ENCODE results near the gene SPECC1L. TPM values are rescaled to one million over a fixed set of nuclear protein-coding genes. Genes with fewer than 3 reads are reported as not detected.

SPECC1L gene
- total and polyA plus RNA-seq, 4 experiments from 2014 or later, result 4.3 to 62.1 (median 32.0) TPM

GRCh38 chr22:24393848-24394247, 123.2 kb downstream of the SPECC1L start:
- Histone ChIP-seq H3K9me3 (ENCODE audit: control insufficient read depth in 1 of 2, low read length in 2 of 2) (no peaks in the 10 kb centered on the region), H3K27me3 (ENCODE audit: insufficient read depth, low read length) (no peaks in the 10 kb centered on the region), H3K36me3 (ENCODE audit: insufficient read depth, low read length) (peaks cover 7% of the 10 kb centered on the region), H3K4me3 (ENCODE audit: low read length in 2 of 2) (no peak overlapping the region), H3K27ac (ENCODE audit: low read depth, low read length) (no peak overlapping the region), H3K4me1 (ENCODE audit: insufficient read depth, low read length) (no peaks in the 10 kb centered on the region)
- peaks cover 23 to 33% of the 10 kb centered on the region in 2 donors for H3K36me3 Mint-ChIP-seq
- peaks cover 0 to 11% (median 1%) of the 10 kb centered on the region in 4 donors for H3K4me1 Mint-ChIP-seq
- no peak overlapping the region for H3K27ac Mint-ChIP-seq
- ChIA-PET POLR2A (ENCODE audit: partially characterized antibody) (no interaction called here), CTCF (ENCODE audit: partially characterized antibody) (no interaction called here)
- no peak for DNase-seq
- H3K27me3 Mint-ChIP-seq, result no peaks in the 10 kb centered on the region
- H3K9me3 Mint-ChIP-seq, result no peaks in the 10 kb centered on the region
- intact Hi-C loops (cut with micrococcal nuclease), result no loop called here
- H3K4me3 Mint-ChIP-seq, result no peak overlapping the region

GRCh38 chr22:24394254-24394653, 123.6 kb downstream of the SPECC1L start:
- no peaks in the 10 kb centered on the region for H3K9me3 Mint-ChIP-seq
- intact Hi-C loops (cut with micrococcal nuclease), result no loop called here
- H3K27me3 Mint-ChIP-seq, result no peaks in the 10 kb centered on the region
- no peak for DNase-seq
- no peaks in the 10 kb centered on the region for H3K9me3 ChIP-seq (ENCODE audit: control insufficient read depth in 1 of 2, low read length in 2 of 2)
- POLR2A ChIA-PET (ENCODE audit: partially characterized antibody), result no interaction called here
- H3K4me1 ChIP-seq (ENCODE audit: insufficient read depth, low read length), result no peaks in the 10 kb centered on the region
- H3K4me3 ChIP-seq (ENCODE audit: low read length in 2 of 2), result no peak overlapping the region
- H3K36me3 Mint-ChIP-seq, result peaks cover 23 to 34% of the 10 kb centered on the region in 2 donors
- peaks cover 7% of the 10 kb centered on the region for H3K36me3 ChIP-seq (ENCODE audit: insufficient read depth, low read length)
- H3K27me3 ChIP-seq (ENCODE audit: insufficient read depth, low read length), result no peaks in the 10 kb centered on the region
- H3K4me1 Mint-ChIP-seq, result peaks cover 0 to 11% (median 1%) of the 10 kb centered on the region in 4 donors
- no peak overlapping the region for H3K4me3 Mint-ChIP-seq
- CTCF ChIA-PET (ENCODE audit: partially characterized antibody), result no interaction called here
- no peak overlapping the region for H3K27ac ChIP-seq (ENCODE audit: low read depth, low read length)
- no peak overlapping the region for H3K27ac Mint-ChIP-seq

DNA sequence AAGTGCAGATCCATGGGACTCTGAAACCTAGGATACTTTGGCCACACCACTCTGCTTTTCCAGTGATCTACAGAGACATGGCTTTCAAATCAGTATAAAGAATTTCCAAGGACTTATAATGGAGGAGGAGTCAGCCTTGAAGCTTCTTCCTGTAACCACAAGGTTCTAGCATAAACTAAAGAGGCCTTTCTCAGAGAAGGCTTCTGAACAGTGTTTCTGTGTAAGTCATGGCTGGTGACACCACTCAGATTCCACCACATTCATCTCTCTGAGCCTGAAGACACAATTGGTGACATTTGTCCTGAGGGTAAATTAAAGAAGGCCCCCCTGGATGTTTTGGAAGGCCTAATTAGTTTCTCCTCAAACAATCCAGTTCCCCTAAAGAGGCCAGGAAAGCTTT, 127.8 kb downstream of the SPECC1L start:
- Mint-ChIP-seq H3K27ac (peak overlapping the region in 2 of 7 donors; percentile 67 to 72), H3K9me3 (peaks cover 0 to 1% (median 0%) of the 10 kb centered on the region in 8 donors), H3K4me1 (peaks cover 12 to 26% (median 16%) of the 10 kb centered on the region in 4 donors), H3K27me3 (no peaks in the 10 kb centered on the region), H3K4me3 (no peak overlapping the region), H3K36me3 (peaks cover 20 to 34% of the 10 kb centered on the region in 2 donors)
- H3K27ac ChIP-seq (ENCODE audit: low read depth, low read length), result no peak overlapping the region
- no peaks in the 10 kb centered on the region for H3K27me3 ChIP-seq (ENCODE audit: insufficient read depth, low read length)
- CTCF ChIA-PET (ENCODE audit: partially characterized antibody), result no interaction called here
- no peak for DNase-seq
- no peaks in the 10 kb centered on the region for H3K4me1 ChIP-seq (ENCODE audit: insufficient read depth, low read length)
- H3K9me3 ChIP-seq (ENCODE audit: control insufficient read depth in 1 of 2, low read length in 2 of 2), result no peaks in the 10 kb centered on the region
- H3K36me3 ChIP-seq (ENCODE audit: insufficient read depth, low read length), result peaks cover 7% of the 10 kb centered on the region
- POLR2A ChIA-PET (ENCODE audit: partially characterized antibody), result no interaction called here
- no peak overlapping the region for H3K4me3 ChIP-seq (ENCODE audit: low read length in 2 of 2)
- intact Hi-C loops (cut with micrococcal nuclease), result no loop called here

DNA sequence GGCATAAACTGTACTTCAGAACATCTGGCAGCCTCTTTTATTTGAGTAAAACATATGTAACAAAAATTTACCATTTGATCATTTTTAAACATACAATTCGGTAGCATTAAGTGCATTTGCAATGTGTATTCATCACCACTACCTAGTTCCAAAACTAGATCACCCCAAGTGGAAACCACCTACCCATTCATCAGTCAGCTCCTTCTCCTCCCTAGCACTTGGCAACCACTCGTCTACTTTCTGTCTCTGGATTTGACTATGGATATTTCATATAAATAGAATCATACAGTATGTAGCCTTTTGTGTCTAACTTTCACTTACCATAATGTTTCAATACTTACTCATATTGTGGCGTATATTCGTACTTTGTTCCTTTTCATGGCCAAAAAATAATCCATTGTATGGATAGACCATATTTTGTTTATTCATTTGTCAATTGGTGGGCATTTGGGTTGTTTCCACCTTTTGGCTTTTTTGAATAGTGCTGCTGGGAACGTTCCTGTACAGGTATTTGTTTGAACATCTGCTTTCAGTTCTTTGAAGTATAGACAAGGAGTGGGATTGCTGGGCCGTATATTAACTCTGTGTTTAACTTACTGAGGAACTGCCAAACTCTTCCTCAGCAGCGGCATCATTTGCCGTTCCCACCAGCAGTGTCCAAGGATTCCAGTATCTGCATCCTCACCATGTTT, 129.5 kb downstream of the SPECC1L start:
- Mint-ChIP-seq H3K27me3 (no peaks in the 10 kb centered on the region), H3K27ac (peak overlapping the region in 3 of 7 donors; percentile 60 to 83 (median 82)), H3K36me3 (peaks cover 27 to 43% of the 10 kb centered on the region in 2 donors), H3K9me3 (peaks cover 0 to 1% (median 0%) of the 10 kb centered on the region in 8 donors), H3K4me1 (peaks cover 12 to 26% (median 16%) of the 10 kb centered on the region in 4 donors), H3K4me3 (peak overlapping the region in 7 of 8 donors; percentile 31 to 77 (median 61))
- POLR2A ChIA-PET (ENCODE audit: partially characterized antibody), result interaction anchor here (0.6 kb wide), 1 partner anchor 1519 kb away, joined by 3 read pairs; no protein-coding TSS in a partner anchor
- Histone ChIP-seq H3K4me1 (ENCODE audit: insufficient read depth, low read length) (no peaks in the 10 kb centered on the region), H3K4me3 (ENCODE audit: low read length in 2 of 2) (no peak overlapping the region), H3K9me3 (ENCODE audit: control insufficient read depth in 1 of 2, low read length in 2 of 2) (no peaks in the 10 kb centered on the region), H3K36me3 (ENCODE audit: insufficient read depth, low read length) (peaks cover 13% of the 10 kb centered on the region), H3K27me3 (ENCODE audit: insufficient read depth, low read length) (no peaks in the 10 kb centered on the region), H3K27ac (ENCODE audit: low read depth, low read length) (no peak overlapping the region)
- intact Hi-C loops (cut with micrococcal nuclease), result no loop called here
- CTCF ChIA-PET (ENCODE audit: partially characterized antibody), result interaction anchor here (1.3 kb wide), 1 partner anchor 23 kb away, joined by 4 read pairs; no protein-coding TSS in a partner anchor
- DNase-seq, result no peak

DNA sequence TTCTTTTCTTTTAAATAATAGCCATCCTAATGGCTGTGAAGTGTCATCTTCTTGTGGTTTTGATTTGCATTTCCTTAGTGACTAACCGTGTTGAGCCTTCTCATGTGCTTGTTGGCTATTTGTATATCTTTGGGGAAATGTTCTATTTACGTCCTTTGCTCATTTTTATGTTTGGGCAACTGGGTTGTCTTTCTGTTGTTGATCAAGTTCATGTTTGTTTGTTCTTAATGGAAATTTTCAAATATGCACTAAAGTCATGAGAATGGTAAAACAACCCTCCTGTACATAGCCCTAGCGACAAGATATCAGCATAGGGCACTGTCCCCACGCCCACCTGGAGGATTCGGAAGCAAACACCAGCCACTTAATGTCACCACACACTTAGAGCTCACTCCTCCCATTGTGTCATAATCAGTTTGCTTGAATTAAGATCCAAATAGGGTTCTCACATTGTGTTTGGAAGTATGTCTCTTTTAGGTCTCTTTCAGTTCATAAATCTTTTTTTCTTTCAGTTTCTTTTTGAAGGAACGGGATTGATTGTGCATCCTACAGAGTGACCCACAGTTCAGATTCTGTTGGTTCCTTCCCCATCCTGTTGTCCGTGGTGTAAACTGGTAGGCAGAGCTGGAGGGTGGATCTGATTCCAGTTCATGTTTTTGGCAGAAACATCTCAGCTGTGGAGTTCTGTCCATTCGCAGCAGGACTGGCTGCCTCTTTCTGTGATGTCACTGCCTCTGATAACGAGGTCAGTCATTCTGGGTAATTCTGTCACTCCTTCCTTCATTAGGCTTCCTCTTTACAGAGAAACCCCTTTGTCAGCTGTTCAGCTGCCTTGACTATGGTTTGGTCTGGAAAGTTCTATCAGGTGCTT, 130.3 kb downstream of the SPECC1L start:
- Histone ChIP-seq H3K9me3 (ENCODE audit: control insufficient read depth in 1 of 2, low read length in 2 of 2) (no peaks in the 10 kb centered on the region), H3K4me3 (ENCODE audit: low read length in 2 of 2) (no peak overlapping the region), H3K36me3 (ENCODE audit: insufficient read depth, low read length) (peaks cover 15% of the 10 kb centered on the region), H3K27ac (ENCODE audit: low read depth, low read length) (no peak overlapping the region), H3K27me3 (ENCODE audit: insufficient read depth, low read length) (no peaks in the 10 kb centered on the region), H3K4me1 (ENCODE audit: insufficient read depth, low read length) (no peaks in the 10 kb centered on the region)
- DNase-seq, result no peak
- Mint-ChIP-seq H3K27me3 (no peaks in the 10 kb centered on the region), H3K4me1 (peaks cover 12 to 26% (median 16%) of the 10 kb centered on the region in 4 donors), H3K4me3 (peak overlapping the region; percentile 36 to 78 (median 70)), H3K9me3 (peaks cover 0 to 1% (median 0%) of the 10 kb centered on the region in 8 donors), H3K36me3 (peaks cover 21 to 42% of the 10 kb centered on the region in 2 donors), H3K27ac (peak overlapping the region; percentile 32 to 83 (median 60))
- CTCF ChIA-PET (ENCODE audit: partially characterized antibody), result no interaction called here
- POLR2A ChIA-PET (ENCODE audit: partially characterized antibody), result no interaction called here
- intact Hi-C loops (cut with micrococcal nuclease), result no loop called here

GRCh38 chr22:24401931-24402367, 131.3 kb downstream of the SPECC1L start:
- Mint-ChIP-seq H3K9me3 (peaks cover 0 to 1% (median 0%) of the 10 kb centered on the region in 8 donors), H3K4me1 (peaks cover 13 to 31% (median 16%) of the 10 kb centered on the region in 4 donors), H3K27me3 (no peaks in the 10 kb centered on the region), H3K27ac (peak overlapping the region in 5 of 7 donors; percentile 3 to 74 (median 60)), H3K4me3 (no peak overlapping the region), H3K36me3 (peaks cover 15 to 36% of the 10 kb centered on the region in 2 donors)
- no peaks in the 10 kb centered on the region for H3K27me3 ChIP-seq (ENCODE audit: insufficient read depth, low read length)
- no peaks in the 10 kb centered on the region for H3K9me3 ChIP-seq (ENCODE audit: control insufficient read depth in 1 of 2, low read length in 2 of 2)
- no peak overlapping the region for H3K27ac ChIP-seq (ENCODE audit: low read depth, low read length)
- no peak for DNase-seq
- ChIA-PET CTCF (ENCODE audit: partially characterized antibody) (no interaction called here), POLR2A (ENCODE audit: partially characterized antibody) (no interaction called here)
- intact Hi-C loops (cut with micrococcal nuclease), result no loop called here
- H3K4me3 ChIP-seq (ENCODE audit: low read length in 2 of 2), result no peak overlapping the region
- no peaks in the 10 kb centered on the region for H3K4me1 ChIP-seq (ENCODE audit: insufficient read depth, low read length)
- peaks cover 10% of the 10 kb centered on the region for H3K36me3 ChIP-seq (ENCODE audit: insufficient read depth, low read length)
